ENCODE results near the gene PAQR9.
A peak's percentile ranks its signal among the peaks of the same experiment; 100 is the strongest.

GRCh38 chr3:142930463-142930862, 33.0 kb downstream of the PAQR9 start:
- no peak for TF ChIP-seq POLR2A (conservative IDR thresholded peaks at IDR 0.05)
- TF ChIP-seq RAD21 (CRISPR knock-in tag; conservative IDR thresholded peaks at IDR 0.05 in 1 of 2, IDR thresholded peaks at IDR 0.05 in 1 of 2) = peak in 1 of 2 experiments; percentile 17; a peak in 1 of 4 replicates
- TF ChIP-seq BACH1 (tag; IDR thresholded peaks at IDR 0.05) = no peak
- no peak for TF ChIP-seq BRD4 (IDR thresholded peaks at IDR 0.05)
- no peak for TF ChIP-seq FOXM1 (IDR thresholded peaks at IDR 0.05; ENCODE audit: low read depth)
- TF ChIP-seq FOXM1 (CRISPR knock-in tag; IDR thresholded peaks at IDR 0.05; ENCODE audit: low read depth) = no peak
- no peak for TF ChIP-seq BCL6 (CRISPR knock-in tag; IDR thresholded peaks at IDR 0.05)
- TF ChIP-seq EZH2 (IDR thresholded peaks at IDR 0.05; ENCODE audit: borderline replicate concordance, low read depth, low read length) = no peak
- TF ChIP-seq CEBPG (CRISPR knock-in tag; IDR thresholded peaks at IDR 0.05) = no peak
- TF ChIP-seq CEBPG (tag; conservative IDR thresholded peaks at IDR 0.05 in 1 of 2, IDR thresholded peaks at IDR 0.05 in 1 of 2) = no peak
- no peak for TF ChIP-seq ZBTB7A (IDR thresholded peaks at IDR 0.05; ENCODE audit: borderline replicate concordance, control insufficient read depth, low read depth, low read length)
- TF ChIP-seq KDM5B (IDR thresholded peaks at IDR 0.05; ENCODE audit: insufficient replicate concordance, low read depth, low read length) = no peak

Measured in K562 (cell line).